ENCODE measurements around the gene TSHZ3. TPM values are rescaled to one million over a fixed set of nuclear protein-coding genes. Genes with fewer than 3 reads are reported as not detected.

The TSHZ3 gene
- total RNA-seq, 4 donors from 2014 or later: 2.1 to 3.2 (median 2.7) TPM

DNA sequence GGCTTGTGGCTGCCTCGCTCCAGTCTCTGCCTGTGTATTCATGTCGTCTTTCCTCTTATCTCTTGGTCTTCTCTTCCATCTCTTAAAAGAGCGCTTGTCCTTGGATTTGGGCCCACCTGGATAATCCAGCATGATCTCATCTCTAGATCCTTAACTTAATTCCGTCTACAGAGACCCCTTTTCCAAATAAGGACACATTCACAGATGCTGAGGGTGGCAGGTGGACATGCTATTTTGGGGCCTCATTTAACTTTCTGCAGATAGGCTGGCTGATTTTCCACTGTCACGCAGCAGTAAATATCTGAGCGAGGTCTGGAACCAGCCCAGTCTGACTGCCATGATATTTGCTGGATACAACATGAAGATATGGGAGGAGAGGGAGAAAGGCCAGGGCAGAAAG, 41.5 kb upstream of the TSHZ3 start:
- DNase-seq (ENCODE audit: low spot score in 2 of 2): no peak
- 82% methylated on average over 6 of the region's 6 CpGs for WGBS
- no peak overlapping the region for H3K4me3 ChIP-seq
- no peaks in the 10 kb centered on the region for H3K9me3 ChIP-seq
- no peaks in the 10 kb centered on the region for H3K4me1 ChIP-seq
- peaks cover 5% of the 10 kb centered on the region for H3K27me3 ChIP-seq
- TF ChIP-seq POLR2A (IDR thresholded peaks at IDR 0.05): no peak
- TF ChIP-seq POLR2AphosphoS5 (IDR thresholded peaks at IDR 0.05): no peak
- TF ChIP-seq, protein P1, sequence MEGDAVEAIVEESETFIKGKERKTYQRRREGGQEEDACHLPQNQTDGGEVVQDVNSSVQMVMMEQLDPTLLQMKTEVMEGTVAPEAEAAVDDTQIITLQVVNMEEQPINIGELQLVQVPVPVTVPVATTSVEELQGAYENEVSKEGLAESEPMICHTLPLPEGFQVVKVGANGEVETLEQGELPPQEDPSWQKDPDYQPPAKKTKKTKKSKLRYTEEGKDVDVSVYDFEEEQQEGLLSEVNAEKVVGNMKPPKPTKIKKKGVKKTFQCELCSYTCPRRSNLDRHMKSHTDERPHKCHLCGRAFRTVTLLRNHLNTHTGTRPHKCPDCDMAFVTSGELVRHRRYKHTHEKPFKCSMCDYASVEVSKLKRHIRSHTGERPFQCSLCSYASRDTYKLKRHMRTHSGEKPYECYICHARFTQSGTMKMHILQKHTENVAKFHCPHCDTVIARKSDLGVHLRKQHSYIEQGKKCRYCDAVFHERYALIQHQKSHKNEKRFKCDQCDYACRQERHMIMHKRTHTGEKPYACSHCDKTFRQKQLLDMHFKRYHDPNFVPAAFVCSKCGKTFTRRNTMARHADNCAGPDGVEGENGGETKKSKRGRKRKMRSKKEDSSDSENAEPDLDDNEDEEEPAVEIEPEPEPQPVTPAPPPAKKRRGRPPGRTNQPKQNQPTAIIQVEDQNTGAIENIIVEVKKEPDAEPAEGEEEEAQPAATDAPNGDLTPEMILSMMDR (IDR thresholded peaks at IDR 0.05): no peak
- TF ChIP-seq EP300 (IDR thresholded peaks at IDR 0.05): no peak
- no peaks in the 10 kb centered on the region for H3K36me3 ChIP-seq
- no peak overlapping the region for H3K27ac ChIP-seq

DNA sequence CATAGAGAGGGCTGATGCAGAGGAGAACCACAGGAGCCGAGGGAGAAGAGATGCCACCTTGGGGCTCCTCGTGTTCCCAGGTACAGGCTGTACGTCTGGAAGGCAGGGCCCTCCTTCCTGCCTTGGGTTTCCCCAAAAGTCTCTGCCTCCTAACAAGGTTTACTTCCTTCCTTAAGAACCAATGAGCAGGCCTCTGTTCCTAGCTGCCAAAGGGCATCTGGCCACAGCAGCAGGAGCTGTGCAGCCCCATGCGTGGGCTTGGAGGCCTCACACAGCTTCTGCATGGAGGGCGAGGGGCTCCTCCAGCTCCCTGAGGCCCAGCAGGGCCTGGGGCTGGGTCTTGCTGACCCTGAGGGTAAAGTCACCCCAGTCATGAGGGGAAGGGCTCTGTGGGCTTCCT, 40.6 kb upstream of the TSHZ3 start:
- WGBS: 90% methylated on average over 4 of the region's 5 CpGs
- no peak for TF ChIP-seq EP300 (IDR thresholded peaks at IDR 0.05)
- DNase-seq (ENCODE audit: low spot score in 2 of 2): no peak
- H3K4me3 ChIP-seq: no peak overlapping the region
- H3K27ac ChIP-seq: no peak overlapping the region
- H3K9me3 ChIP-seq: no peaks in the 10 kb centered on the region
- H3K36me3 ChIP-seq: no peaks in the 10 kb centered on the region
- no peaks in the 10 kb centered on the region for H3K4me1 ChIP-seq
- peaks cover 5% of the 10 kb centered on the region for H3K27me3 ChIP-seq

DNA sequence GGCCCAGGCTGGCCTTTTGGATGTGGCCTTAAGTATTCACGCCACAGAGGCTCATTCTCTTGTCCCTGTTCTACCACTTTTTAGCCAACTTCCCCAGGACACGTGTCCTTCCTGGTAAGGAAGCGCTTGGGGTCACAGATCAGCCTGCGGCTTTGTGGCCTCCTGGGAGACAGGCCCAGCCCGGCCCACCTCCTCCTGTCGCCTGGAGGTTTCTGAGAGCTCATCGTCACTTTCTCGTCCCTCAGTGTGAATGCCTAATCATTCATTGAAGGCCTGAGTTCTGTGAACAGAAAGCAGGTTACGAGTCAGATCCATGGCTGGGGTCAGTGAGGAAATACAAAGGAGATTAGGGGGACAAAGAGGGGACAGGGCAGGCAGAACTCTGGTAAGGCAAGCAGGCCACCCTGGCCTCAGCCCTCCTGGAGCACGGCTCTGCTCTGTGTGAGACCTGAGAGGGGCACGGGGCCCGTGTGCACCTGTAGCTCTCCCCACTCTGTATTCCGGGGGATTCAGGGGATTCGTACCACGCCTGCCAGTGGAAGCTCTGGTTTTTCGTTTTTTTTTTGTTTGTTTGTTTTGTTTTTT, 38.6 kb upstream of the TSHZ3 start:
- Histone ChIP-seq H3K9me3 (no peaks in the 10 kb centered on the region), H3K36me3 (no peaks in the 10 kb centered on the region), H3K27me3 (peaks cover 11% of the 10 kb centered on the region), H3K27ac (no peak overlapping the region), H3K4me1 (no peaks in the 10 kb centered on the region), H3K4me3 (no peak overlapping the region)
- DNase-seq (ENCODE audit: low spot score in 2 of 2): no peak
- 86% methylated on average over 16 of the region's 16 CpGs for WGBS
- TF ChIP-seq, protein P1 (IDR thresholded peaks at IDR 0.05): no peak
- TF ChIP-seq POLR2A (IDR thresholded peaks at IDR 0.05): no peak
- TF ChIP-seq POLR2AphosphoS5 (IDR thresholded peaks at IDR 0.05): no peak
- TF ChIP-seq EP300 (IDR thresholded peaks at IDR 0.05): no peak

DNA sequence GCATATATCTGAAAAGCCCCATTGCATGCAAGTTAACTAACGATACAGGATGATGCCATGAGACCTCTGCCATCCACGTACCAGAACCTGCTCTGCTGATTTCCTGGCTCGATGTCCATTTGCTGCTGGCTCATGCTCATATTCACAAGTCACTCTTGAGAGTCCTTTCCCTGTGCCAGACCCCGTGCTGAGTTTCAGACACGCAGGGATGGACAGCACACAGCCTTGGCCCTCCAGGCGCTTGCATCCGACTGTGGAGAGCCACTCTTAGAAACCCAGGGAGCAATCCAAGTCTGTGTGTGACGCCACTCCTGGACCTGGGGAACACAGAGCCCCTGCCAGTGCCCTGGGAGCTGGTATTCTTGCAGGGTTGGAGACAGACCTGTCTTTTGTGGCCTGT, 37.6 kb upstream of the TSHZ3 start:
- Histone ChIP-seq H3K4me1 (no peaks in the 10 kb centered on the region), H3K4me3 (no peak overlapping the region), H3K27ac (no peak overlapping the region), H3K36me3 (no peaks in the 10 kb centered on the region), H3K9me3 (no peaks in the 10 kb centered on the region), H3K27me3 (peaks cover 16% of the 10 kb centered on the region)
- TF ChIP-seq POLR2A (IDR thresholded peaks at IDR 0.05) (no peak), POLR2AphosphoS5 (IDR thresholded peaks at IDR 0.05) (no peak), EP300 (IDR thresholded peaks at IDR 0.05) (no peak)
- TF ChIP-seq, protein P1 (IDR thresholded peaks at IDR 0.05): no peak
- 77% methylated on average over 5 of the region's 8 CpGs for WGBS
- DNase-seq (ENCODE audit: low spot score in 2 of 2): no peak

DNA sequence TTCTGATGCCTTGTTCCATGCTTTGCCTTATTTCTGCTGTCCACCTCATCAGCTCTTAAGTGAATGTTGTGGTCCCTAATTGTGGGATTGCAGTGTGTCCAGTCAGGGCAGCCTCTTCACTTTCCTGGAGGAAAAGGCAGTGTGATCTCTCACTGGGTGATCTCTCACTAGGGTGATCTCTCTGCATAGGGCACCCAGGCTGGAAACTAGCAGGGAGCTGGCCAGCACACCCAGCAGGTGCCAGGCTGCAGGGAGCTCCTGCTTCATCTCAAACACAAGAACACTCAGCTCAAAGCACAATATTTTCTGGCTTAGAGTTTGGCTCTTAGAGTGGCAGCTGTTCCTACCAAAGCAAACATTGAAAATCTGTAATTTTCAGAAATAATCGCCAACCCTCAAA, 36.5 kb upstream of the TSHZ3 start:
- H3K9me3 ChIP-seq: no peaks in the 10 kb centered on the region
- DNase-seq (ENCODE audit: low spot score in 2 of 2): no peak
- no peaks in the 10 kb centered on the region for H3K4me1 ChIP-seq
- TF ChIP-seq EP300 (IDR thresholded peaks at IDR 0.05) (no peak), POLR2A (IDR thresholded peaks at IDR 0.05) (no peak), POLR2AphosphoS5 (IDR thresholded peaks at IDR 0.05) (no peak)
- TF ChIP-seq, protein P1 (IDR thresholded peaks at IDR 0.05): no peak
- no peaks in the 10 kb centered on the region for H3K36me3 ChIP-seq
- 91% methylated on average over 1 of the region's 1 CpG for WGBS
- no peak overlapping the region for H3K27ac ChIP-seq
- peaks cover 16% of the 10 kb centered on the region for H3K27me3 ChIP-seq
- no peak overlapping the region for H3K4me3 ChIP-seq

DNA sequence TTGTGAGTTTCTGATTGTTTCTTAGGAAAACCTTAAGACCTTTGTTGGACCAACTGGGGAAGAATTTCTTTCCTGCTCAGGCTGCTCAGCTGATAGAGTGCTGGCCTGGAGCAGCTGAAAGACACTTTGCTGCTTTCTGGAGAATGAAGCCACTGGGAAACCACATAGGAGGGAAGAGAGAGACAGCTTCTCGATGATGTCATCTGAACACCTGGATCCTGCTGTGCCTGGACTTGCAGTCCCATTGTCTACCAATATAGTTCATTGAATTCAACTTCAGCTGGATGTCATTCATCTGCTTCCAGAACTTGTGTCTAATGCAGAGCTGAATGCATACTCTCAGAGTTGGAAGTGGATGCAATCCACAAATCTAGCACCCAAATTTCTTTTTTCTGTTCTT, 34.3 kb upstream of the TSHZ3 start:
- no peaks in the 10 kb centered on the region for H3K36me3 ChIP-seq
- no peaks in the 10 kb centered on the region for H3K9me3 ChIP-seq
- no peak overlapping the region for H3K27ac ChIP-seq
- no peak for DNase-seq (ENCODE audit: low spot score in 2 of 2)
- TF ChIP-seq POLR2AphosphoS5 (IDR thresholded peaks at IDR 0.05) (no peak), POLR2A (IDR thresholded peaks at IDR 0.05) (no peak), EP300 (IDR thresholded peaks at IDR 0.05) (no peak)
- TF ChIP-seq, protein P1 (IDR thresholded peaks at IDR 0.05): no peak
- WGBS: 50% methylated on average over 1 of the region's 1 CpG
- no peak overlapping the region for H3K4me3 ChIP-seq
- peaks cover 14% of the 10 kb centered on the region for H3K27me3 ChIP-seq
- H3K4me1 ChIP-seq: no peaks in the 10 kb centered on the region

Measured in suprapubic skin (tissue), 4 donors.